Tibial nerve (tissue), 4 donors: ENCODE results near the gene RNF212. TPM values are rescaled to one million over a fixed set of nuclear protein-coding genes. Genes with fewer than 3 reads are reported as not detected.

ENCODE experiments used
- DNase-seq, 2 donors: peaks; one replicate each; pipeline ENCODE4 v3.0.0-alpha.2; 2019; ENCODE audit warnings: low spot score in 2 of 2
- H3K27ac ChIP-seq, 4 donors: fragments of 200-600 bp; sonication (generic) in 3 of 4; one replicate each; pipeline ENCODE4 v1.5.1; 2017 to 2019; ENCODE audit warnings: mild to moderate bottlenecking in 1 of 4
- H3K27me3 ChIP-seq, 2 donors: fragments of 200-600 bp; sonication (generic) in 1 of 2; one replicate each; pipeline versions ENCODE4 v1.5.1 to v1.6.0; 2017 to 2019
- H3K36me3 ChIP-seq, 3 donors: fragments of 200-600 bp; sonication (generic); one replicate each; pipeline ENCODE4 v1.5.1; 2018 to 2019
- H3K4me1 ChIP-seq, 4 donors: fragments of 200-600 bp; sonication (generic) in 3 of 4; one replicate each; pipeline ENCODE4 v1.5.1; 2017 to 2019
- H3K4me3 ChIP-seq, 4 donors: fragments of 200-600 bp; sonication (generic) in 3 of 4; one replicate each; pipeline ENCODE4 v1.5.1; 2017 to 2019; ENCODE audit warnings: mild to moderate bottlenecking in 1 of 4, moderate library complexity in 1 of 4
- H3K9me3 ChIP-seq, 4 donors: fragments of 200-600 bp; sonication (generic) in 3 of 4; one replicate each; pipeline ENCODE4 v1.5.1; 2017 to 2019
- EP300 ChIP-seq, 2 donors: sonication (generic); formaldehyde crosslinking; IDR thresholded peaks; one replicate each; pipeline ENCODE4 v1.6.1; 2017; ENCODE audit warnings: antibody characterized with exemption in 2 of 2, mild to moderate bottlenecking in 1 of 2
- POLR2A ChIP-seq, 2 donors: fragments of 450-650 bp; IDR thresholded peaks; one replicate each; pipeline ENCODE4 v1.6.1; 2017; ENCODE audit warnings: antibody characterized with exemption in 2 of 2, mild to moderate bottlenecking in 2 of 2, moderate library complexity in 2 of 2
- WGBS, 2 donors: methylation state at CpG; one replicate each; pipeline ENCODE4 v1.1.5; 2018; 5-methylcytosine and 5-hydroxymethylcytosine counted together
- total RNA-seq, 4 donors: library from RNA; depleted of rRNA; stranded (reverse); fragments of >200 nt; gene quantifications; one replicate each; pipeline ENCODE4 v1.1.0, GENCODE V29; 2016
- TF ChIP-seq, protein P1 (sequence below), 5 experiments: fragments of 200-600 bp in 3 of 5; fragments of 450-650 bp in 2 of 5; sonication (generic) in 3 of 5; IDR thresholded peaks; one replicate each; pipeline ENCODE4 v1.5.1; 2016 to 2019; ENCODE audit warnings: antibody characterized with exemption in 5 of 5, mild to moderate bottlenecking in 3 of 5, moderate library complexity in 2 of 5

RNF212 gene
- total RNA-seq, 4 donors from 2014 or later = 2.5 to 24.7 (median 9.8) TPM

DNA sequence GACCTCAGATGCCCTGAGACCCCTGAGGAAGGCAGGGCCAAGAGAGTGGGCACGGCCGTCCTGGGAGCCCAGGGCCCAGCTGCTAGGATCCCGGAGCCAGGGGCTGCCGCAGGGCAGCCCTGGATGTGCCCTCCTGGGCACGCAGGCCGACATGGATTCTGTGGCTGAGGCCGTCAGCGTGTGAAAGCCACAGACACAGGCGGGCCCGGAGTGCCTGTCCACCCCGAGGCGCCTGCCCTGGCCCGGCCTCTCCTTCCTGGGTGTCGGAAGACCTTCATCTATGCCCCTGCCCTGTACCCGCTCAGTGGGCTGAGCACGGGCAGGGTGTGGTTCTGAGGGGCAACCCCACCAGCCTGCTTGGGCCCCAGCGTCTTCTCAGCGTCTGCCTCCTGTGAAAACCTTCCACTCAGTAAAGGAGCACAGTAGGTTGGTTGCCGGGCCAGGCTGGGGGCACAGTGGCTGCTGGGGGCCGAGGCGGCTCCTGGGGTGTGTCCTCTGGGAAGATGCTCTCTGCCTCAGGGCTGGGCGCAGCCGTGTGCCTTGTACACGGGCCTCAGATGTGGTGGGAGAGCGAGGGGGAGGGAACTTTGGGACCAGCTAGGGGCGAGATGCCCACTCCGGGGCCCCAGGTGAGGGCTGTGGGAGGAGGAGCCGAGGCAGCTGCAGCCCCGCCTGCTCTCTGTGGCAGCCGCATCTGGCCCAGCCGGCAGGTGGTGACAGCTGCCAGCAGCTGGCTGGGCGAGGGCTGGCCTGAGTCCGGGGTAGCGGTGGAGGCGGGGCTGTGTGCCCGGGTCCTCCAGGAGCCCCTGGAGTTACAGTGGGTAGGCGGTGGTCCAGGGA is 81.2 kb downstream of the RNF212 start:
- no peaks in the 10 kb centered on the region for H3K27me3 ChIP-seq
- no peaks in the 10 kb centered on the region for H3K9me3 ChIP-seq
- WGBS, 2 donors = 69 to 79% methylated on average over 16 to 29 of the region's 37 CpGs

DNA sequence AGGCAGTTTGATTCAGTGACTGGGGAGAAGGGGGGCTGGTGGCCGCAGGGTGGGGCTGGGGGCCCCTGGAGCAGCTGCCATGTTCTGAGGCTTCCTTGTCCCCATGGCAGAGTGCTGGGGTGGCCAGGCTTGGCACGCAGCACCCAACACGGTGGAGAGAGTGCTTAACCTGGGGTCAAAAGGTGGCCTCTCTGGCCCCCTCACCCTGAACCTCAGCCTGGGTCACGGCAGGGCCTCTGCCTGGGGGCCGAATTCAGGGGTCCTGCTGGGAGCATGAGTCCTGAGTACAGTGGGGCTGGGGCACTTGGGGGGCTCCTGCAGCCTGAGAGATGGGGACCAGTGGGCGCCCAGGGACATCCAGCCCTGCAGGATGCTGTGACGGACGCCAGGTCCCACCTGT is 82.0 kb downstream of the RNF212 start:
- Histone ChIP-seq H3K4me3 (no peak overlapping the region), H3K36me3 (peaks cover 0 to 2% (median 0%) of the 10 kb centered on the region in 3 donors), H3K27ac (no peak overlapping the region), H3K9me3 (no peaks in the 10 kb centered on the region), H3K4me1 (peaks cover 5 to 58% (median 29%) of the 10 kb centered on the region in 4 donors), H3K27me3 (no peaks in the 10 kb centered on the region)
- DNase-seq = no peak
- TF ChIP-seq POLR2A (IDR thresholded peaks at IDR 0.05) (no peak), EP300 (IDR thresholded peaks at IDR 0.05) (no peak)
- TF ChIP-seq, protein P1, sequence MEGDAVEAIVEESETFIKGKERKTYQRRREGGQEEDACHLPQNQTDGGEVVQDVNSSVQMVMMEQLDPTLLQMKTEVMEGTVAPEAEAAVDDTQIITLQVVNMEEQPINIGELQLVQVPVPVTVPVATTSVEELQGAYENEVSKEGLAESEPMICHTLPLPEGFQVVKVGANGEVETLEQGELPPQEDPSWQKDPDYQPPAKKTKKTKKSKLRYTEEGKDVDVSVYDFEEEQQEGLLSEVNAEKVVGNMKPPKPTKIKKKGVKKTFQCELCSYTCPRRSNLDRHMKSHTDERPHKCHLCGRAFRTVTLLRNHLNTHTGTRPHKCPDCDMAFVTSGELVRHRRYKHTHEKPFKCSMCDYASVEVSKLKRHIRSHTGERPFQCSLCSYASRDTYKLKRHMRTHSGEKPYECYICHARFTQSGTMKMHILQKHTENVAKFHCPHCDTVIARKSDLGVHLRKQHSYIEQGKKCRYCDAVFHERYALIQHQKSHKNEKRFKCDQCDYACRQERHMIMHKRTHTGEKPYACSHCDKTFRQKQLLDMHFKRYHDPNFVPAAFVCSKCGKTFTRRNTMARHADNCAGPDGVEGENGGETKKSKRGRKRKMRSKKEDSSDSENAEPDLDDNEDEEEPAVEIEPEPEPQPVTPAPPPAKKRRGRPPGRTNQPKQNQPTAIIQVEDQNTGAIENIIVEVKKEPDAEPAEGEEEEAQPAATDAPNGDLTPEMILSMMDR (IDR thresholded peaks at IDR 0.05) = no peak
- WGBS, 2 donors = 82 to 100% methylated on average over 5 to 7 of the region's 8 CpGs

More for the DNA sequence above, 81.2 kb downstream of the RNF212 start:
- no peak overlapping the region for H3K4me3 ChIP-seq
- DNase-seq = no peak
- H3K4me1 ChIP-seq = peaks cover 5 to 66% (median 32%) of the 10 kb centered on the region in 4 donors
- TF ChIP-seq EP300 (IDR thresholded peaks at IDR 0.05) (no peak), POLR2A (IDR thresholded peaks at IDR 0.05) (no peak)
- TF ChIP-seq, protein P1 (IDR thresholded peaks at IDR 0.05) = no peak
- H3K36me3 ChIP-seq = no peaks in the 10 kb centered on the region
- no peak overlapping the region for H3K27ac ChIP-seq

DNA sequence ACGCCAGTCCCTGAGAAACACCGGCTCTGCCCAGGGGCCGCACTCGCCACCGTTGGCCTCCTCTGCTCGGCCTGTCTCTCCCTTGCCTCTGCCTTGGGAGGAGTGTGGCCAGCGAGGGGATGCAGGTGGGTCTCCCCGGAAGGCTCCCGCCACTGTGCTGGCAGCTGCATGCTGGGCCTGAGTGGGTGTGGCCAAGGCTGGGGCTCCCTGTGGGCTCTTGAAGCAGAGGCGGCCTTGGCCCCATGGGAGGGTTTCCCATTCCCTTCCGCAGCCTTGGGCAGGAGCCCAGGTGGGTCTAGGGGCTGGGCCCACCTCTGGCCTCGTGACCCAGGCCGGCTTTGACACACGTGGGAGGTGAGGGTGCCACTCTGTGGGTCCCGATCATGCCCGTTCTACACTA is 82.8 kb downstream of the RNF212 start:
- no peak for TF ChIP-seq POLR2A (IDR thresholded peaks at IDR 0.05)
- TF ChIP-seq EP300 (IDR thresholded peaks at IDR 0.05) = no peak
- TF ChIP-seq, protein P1 (IDR thresholded peaks at IDR 0.05) = no peak
- Histone ChIP-seq H3K27ac (no peak overlapping the region), H3K9me3 (no peaks in the 10 kb centered on the region), H3K27me3 (no peaks in the 10 kb centered on the region), H3K36me3 (peaks cover 0 to 9% (median 0%) of the 10 kb centered on the region in 3 donors), H3K4me1 (peaks cover 5 to 50% (median 21%) of the 10 kb centered on the region in 4 donors), H3K4me3 (no peak overlapping the region)
- no peak for DNase-seq
- 80 to 87% methylated on average over 7 to 11 of the region's 16 CpGs for WGBS, 2 donors

DNA sequence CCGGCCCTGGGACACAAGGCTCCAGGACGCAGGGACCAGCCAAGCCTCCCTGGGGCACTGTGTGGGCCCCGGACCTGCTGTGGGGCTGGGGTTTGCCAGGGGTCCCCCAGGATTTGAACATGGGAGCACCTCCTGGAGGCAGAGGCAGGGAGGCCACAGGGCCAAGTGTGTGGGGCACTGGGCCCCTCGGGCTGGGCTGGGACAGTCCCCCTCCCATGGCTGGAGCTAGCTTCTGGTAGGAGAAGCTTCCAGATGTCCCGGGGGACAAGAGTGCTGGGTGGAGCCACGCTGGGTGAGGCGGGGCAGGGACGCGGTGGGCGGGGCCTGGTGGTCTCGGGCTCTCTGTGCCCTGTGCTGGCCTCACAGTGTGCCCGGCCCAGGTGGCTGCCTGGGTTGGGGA is 83.3 kb downstream of the RNF212 start:
- Histone ChIP-seq H3K27ac (no peak overlapping the region), H3K4me3 (no peak overlapping the region), H3K27me3 (no peaks in the 10 kb centered on the region), H3K4me1 (peaks cover 2 to 45% (median 16%) of the 10 kb centered on the region in 4 donors), H3K36me3 (peaks cover 0 to 15% (median 0%) of the 10 kb centered on the region in 3 donors), H3K9me3 (no peaks in the 10 kb centered on the region)
- WGBS, 2 donors = 66 to 77% methylated on average over 9 to 11 of the region's 12 CpGs
- TF ChIP-seq, protein P1 (IDR thresholded peaks at IDR 0.05) = no peak
- no peak for DNase-seq

DNA sequence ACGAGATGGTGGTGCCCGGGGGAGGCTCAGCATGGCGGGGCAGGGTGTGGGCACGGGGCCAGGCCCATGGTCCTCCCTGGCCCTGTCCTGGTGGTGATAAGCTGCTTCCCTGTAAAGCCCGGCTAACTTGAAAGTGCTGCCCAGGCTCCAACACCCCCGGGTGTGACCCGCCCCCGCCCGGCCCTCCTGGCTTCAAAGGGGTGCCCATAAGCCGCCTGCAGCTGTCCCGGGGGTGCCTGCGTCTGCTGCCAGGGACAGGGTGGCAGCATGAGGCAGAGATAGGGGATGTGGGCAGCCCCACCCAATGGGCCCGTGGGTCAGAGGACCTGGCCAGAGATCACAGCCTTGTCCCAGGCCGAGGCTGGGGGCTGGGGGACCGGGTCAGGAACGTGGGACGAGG is 83.8 kb downstream of the RNF212 start:
- no peak for DNase-seq
- peaks cover 0 to 40% (median 12%) of the 10 kb centered on the region in 4 donors for H3K4me1 ChIP-seq
- H3K4me3 ChIP-seq = no peak overlapping the region
- no peak overlapping the region for H3K27ac ChIP-seq
- peaks cover 0 to 20% (median 0%) of the 10 kb centered on the region in 3 donors for H3K36me3 ChIP-seq
- TF ChIP-seq EP300 (IDR thresholded peaks at IDR 0.05) = no peak
- TF ChIP-seq, protein P1 (IDR thresholded peaks at IDR 0.05) = no peak
- TF ChIP-seq POLR2A (IDR thresholded peaks at IDR 0.05) = no peak
- no peaks in the 10 kb centered on the region for H3K9me3 ChIP-seq
- WGBS, 2 donors = 70 to 74% methylated on average over 10 of the region's 17 CpGs
- H3K27me3 ChIP-seq = no peaks in the 10 kb centered on the region
